ENCODE data around the gene RHBDD1.

The RHBDD1 gene

GRCh38 chr2:227006189-227006897 is 170.5 kb downstream of the RHBDD1 start:
- TF ChIP-seq CTCF (conservative IDR thresholded peaks at IDR 0.05; ENCODE audit: low read length), result no peak

GRCh38 chr2:227007148-227007547 is 171.3 kb downstream of the RHBDD1 start:
- no peak overlapping the region for H3K4me3 ChIP-seq (ENCODE audit: low read length)
- no peak for DNase-seq (ENCODE audit: low read depth)
- TF ChIP-seq CTCF (conservative IDR thresholded peaks at IDR 0.05; ENCODE audit: low read length), result no peak

More at GRCh38 chr2:227006189-227006897, 170.5 kb downstream of the RHBDD1 start:
- DNase-seq (ENCODE audit: low read depth), result no peak
- H3K4me3 ChIP-seq (ENCODE audit: low read length), result no peak overlapping the region

- no peak overlapping the region for H3K4me3 ChIP-seq (ENCODE audit: low read length)
- TF ChIP-seq CTCF (conservative IDR thresholded peaks at IDR 0.05; ENCODE audit: low read length), result no peak
- no peak for DNase-seq (ENCODE audit: low read depth)
These were observed 172.1 kb downstream of the RHBDD1 start for GRCh38 chr2:227007940-227008339.

GRCh38 chr2:227010433-227010832 is 174.6 kb downstream of the RHBDD1 start:
- H3K4me3 ChIP-seq (ENCODE audit: low read length), result no peak overlapping the region
- TF ChIP-seq CTCF (conservative IDR thresholded peaks at IDR 0.05; ENCODE audit: low read length), result no peak
- DNase-seq (ENCODE audit: low read depth), result peak; percentile 18

- TF ChIP-seq CTCF (conservative IDR thresholded peaks at IDR 0.05; ENCODE audit: low read length), result no peak
- DNase-seq (ENCODE audit: low read depth), result no peak
- H3K4me3 ChIP-seq (ENCODE audit: low read length), result no peak overlapping the region
These were observed 177.5 kb downstream of the RHBDD1 start for GRCh38 chr2:227013330-227013729.

GRCh38 chr2:227013881-227014280 is 178.0 kb downstream of the RHBDD1 start:
- H3K4me3 ChIP-seq (ENCODE audit: low read length), result no peak overlapping the region
- no peak for TF ChIP-seq CTCF (conservative IDR thresholded peaks at IDR 0.05; ENCODE audit: low read length)

GRCh38 chr2:227016894-227017293 is 181.0 kb downstream of the RHBDD1 start:
- H3K4me3 ChIP-seq (ENCODE audit: low read length), result no peak overlapping the region
- TF ChIP-seq CTCF (conservative IDR thresholded peaks at IDR 0.05; ENCODE audit: low read length), result no peak
- no peak for DNase-seq (ENCODE audit: low read depth)

More at GRCh38 chr2:227013881-227014280, 178.0 kb downstream of the RHBDD1 start:
- DNase-seq (ENCODE audit: low read depth), result no peak

All from AG10803 (cell line).